Esophagus (tissue), 2 donors: ENCODE data around the gene TBC1D17. TPM values are rescaled to one million over a fixed set of nuclear protein-coding genes. Genes with fewer than 3 reads are reported as not detected.

ENCODE experiments used
- H3K27ac ChIP-seq, 2 donors: one replicate each; pipeline ENCODE4 v1.5.1; 2013; ENCODE audit warnings: low read depth in 2 of 2, mild to moderate bottlenecking in 2 of 2, inconsistent platforms in 1 of 2, low read length in 1 of 2, moderate library complexity in 1 of 2
- H3K27me3 ChIP-seq, 2 donors: one replicate each; pipeline ENCODE4 v1.6.1; 2013; ENCODE audit warnings: low read length in 2 of 2, control low read depth in 1 of 2, mild to moderate bottlenecking in 1 of 2; ENCODE audit not compliant: insufficient read depth in 2 of 2, control insufficient read depth in 1 of 2
- H3K36me3 ChIP-seq, 2 donors: one replicate each; pipeline ENCODE4 v1.6.1; 2013; ENCODE audit warnings: low read length in 1 of 2; ENCODE audit not compliant: control insufficient read depth in 2 of 2, insufficient read depth in 2 of 2
- H3K4me1 ChIP-seq, 2 donors: one replicate each; pipeline ENCODE4 v1.6.1; 2013; ENCODE audit warnings: low read length in 1 of 2; ENCODE audit not compliant: control insufficient read depth in 2 of 2, insufficient read depth in 2 of 2
- H3K4me3 ChIP-seq, 2 donors: one replicate each; pipeline ENCODE4 v1.5.1; 2013; ENCODE audit warnings: low read length in 2 of 2, mild to moderate bottlenecking in 2 of 2, low read depth in 1 of 2, moderate library complexity in 1 of 2
- H3K9me3 ChIP-seq, 2 donors: one replicate each; pipeline ENCODE4 v1.6.1; 2013; ENCODE audit warnings: mild to moderate bottlenecking in 2 of 2, low read depth in 1 of 2, low read length in 1 of 2, moderate library complexity in 1 of 2; ENCODE audit not compliant: control insufficient read depth in 2 of 2, insufficient read depth in 1 of 2
- WGBS, 2 donors: extraction: QIAGEN DNeasy Blood & Tissue Kit; methylation state at CpG; one replicate each; pipeline ENCODE4 v1.1.7; 2013; 5-methylcytosine and 5-hydroxymethylcytosine counted together
- polyA plus RNA-seq, 2 donors: library from polyadenylated mRNA; stranded (reverse); fragments of 200-250 nt; gene quantifications; one replicate each; pipeline ENCODE4 v1.2.3, GENCODE V29; 2013
- donor health status: healthy with polysubstance abuse.
- donor health status: Bipolar disorder and iron deficiency.

The TBC1D17 gene
- polyA plus RNA-seq, 2 donors: 21.8 to 32.6 TPM

GRCh38 chr19:49866933-49867782 is 10.3 kb upstream of the TBC1D17 start, which contains the start of gene PNKP:
Gene PNKP, minus strand, starts transcription at chr19:49867576. Its CDS starts 372 bp downstream, at chr19:49867204.
- Histone ChIP-seq H3K9me3 (no peaks in the 10 kb centered on the region), H3K36me3 (peaks cover 4 to 21% of the 10 kb centered on the region in 2 donors), H3K27ac (peak within 1 kb of the TSS; percentile 90 to 97), H3K27me3 (no peaks in the 10 kb centered on the region), H3K4me3 (peak within 1 kb of the TSS; percentile 76), H3K4me1 (peaks cover 0 to 13% of the 10 kb centered on the region in 2 donors)
- 0 to 1% methylated on average over 62 to 65 of the region's 65 CpGs for WGBS, 2 donors

GRCh38 chr19:49869009-49869483 is 8.5 kb upstream of the TBC1D17 start:
- 2% methylated on average over 15 of the region's 15 CpGs for WGBS, 2 donors
- H3K9me3 ChIP-seq: no peaks in the 10 kb centered on the region
- H3K4me3 ChIP-seq: peak overlapping the region; percentile 29 to 31
- H3K27ac ChIP-seq: peak overlapping the region; percentile 73 to 89
- peaks cover 6 to 12% of the 10 kb centered on the region in 2 donors for H3K36me3 ChIP-seq
- H3K27me3 ChIP-seq: no peaks in the 10 kb centered on the region
- H3K4me1 ChIP-seq: peaks cover 0 to 13% of the 10 kb centered on the region in 2 donors

GRCh38 chr19:49869484-49870308 is 7.8 kb upstream of the TBC1D17 start:
- peaks cover 7 to 9% of the 10 kb centered on the region in 2 donors for H3K36me3 ChIP-seq
- H3K27ac ChIP-seq: peak overlapping the region; percentile 89 to 91
- H3K4me3 ChIP-seq: peak overlapping the region; percentile 38 to 48
- 1 to 2% methylated on average over 61 to 67 of the region's 67 CpGs for WGBS, 2 donors
- no peaks in the 10 kb centered on the region for H3K9me3 ChIP-seq
- peaks cover 2 to 13% of the 10 kb centered on the region in 2 donors for H3K4me1 ChIP-seq
- H3K27me3 ChIP-seq: no peaks in the 10 kb centered on the region

- Histone ChIP-seq H3K36me3 (peaks cover 7 to 9% of the 10 kb centered on the region in 2 donors), H3K27me3 (no peaks in the 10 kb centered on the region), H3K9me3 (no peaks in the 10 kb centered on the region), H3K4me1 (peaks cover 2 to 15% of the 10 kb centered on the region in 2 donors), H3K27ac (peak overlapping the region; percentile 84 to 91), H3K4me3 (peak overlapping the region; percentile 38 to 48)
- WGBS, 2 donors: 71 to 72% methylated on average over 15 of the region's 15 CpGs
These were observed 7.1 kb upstream of the TBC1D17 start for GRCh38 chr19:49870309-49870901.

GRCh38 chr19:49871349-49871985 is 6.0 kb upstream of the TBC1D17 start:
- Histone ChIP-seq H3K27ac (peak overlapping the region in 1 of 2 donors; percentile 48), H3K27me3 (no peaks in the 10 kb centered on the region), H3K4me3 (no peak overlapping the region), H3K36me3 (peaks cover 7 to 9% of the 10 kb centered on the region in 2 donors), H3K9me3 (no peaks in the 10 kb centered on the region), H3K4me1 (peaks cover 2 to 19% of the 10 kb centered on the region in 2 donors)
- 86 to 94% methylated on average over 17 of the region's 17 CpGs for WGBS, 2 donors

GRCh38 chr19:49872245-49873128 is 5.0 kb upstream of the TBC1D17 start:
- Histone ChIP-seq H3K4me1 (peaks cover 2 to 19% of the 10 kb centered on the region in 2 donors), H3K27me3 (no peaks in the 10 kb centered on the region), H3K9me3 (no peaks in the 10 kb centered on the region), H3K27ac (no peak overlapping the region), H3K36me3 (peaks cover 7 to 9% of the 10 kb centered on the region in 2 donors), H3K4me3 (no peak overlapping the region)
- WGBS, 2 donors: 83 to 86% methylated on average over 26 to 27 of the region's 27 CpGs

- Histone ChIP-seq H3K27ac (no peak overlapping the region), H3K4me1 (peaks cover 2 to 19% of the 10 kb centered on the region in 2 donors), H3K9me3 (no peaks in the 10 kb centered on the region), H3K36me3 (peaks cover 7 to 9% of the 10 kb centered on the region in 2 donors), H3K4me3 (no peak overlapping the region), H3K27me3 (no peaks in the 10 kb centered on the region)
- WGBS, 2 donors: 86 to 91% methylated on average over 22 to 29 of the region's 29 CpGs
These were observed 4.4 kb upstream of the TBC1D17 start for GRCh38 chr19:49873129-49873521.

GRCh38 chr19:49873834-49874233 is 3.7 kb upstream of the TBC1D17 start:
- H3K4me3 ChIP-seq: no peak overlapping the region
- peaks cover 9% of the 10 kb centered on the region in 2 donors for H3K36me3 ChIP-seq
- 85% methylated on average over 10 of the region's 10 CpGs for WGBS, 2 donors
- no peaks in the 10 kb centered on the region for H3K27me3 ChIP-seq
- H3K27ac ChIP-seq: no peak overlapping the region
- H3K4me1 ChIP-seq: peaks cover 2 to 22% of the 10 kb centered on the region in 2 donors
- no peaks in the 10 kb centered on the region for H3K9me3 ChIP-seq
